ENCODE data around the gene GZF1.

GZF1 gene

DNA sequence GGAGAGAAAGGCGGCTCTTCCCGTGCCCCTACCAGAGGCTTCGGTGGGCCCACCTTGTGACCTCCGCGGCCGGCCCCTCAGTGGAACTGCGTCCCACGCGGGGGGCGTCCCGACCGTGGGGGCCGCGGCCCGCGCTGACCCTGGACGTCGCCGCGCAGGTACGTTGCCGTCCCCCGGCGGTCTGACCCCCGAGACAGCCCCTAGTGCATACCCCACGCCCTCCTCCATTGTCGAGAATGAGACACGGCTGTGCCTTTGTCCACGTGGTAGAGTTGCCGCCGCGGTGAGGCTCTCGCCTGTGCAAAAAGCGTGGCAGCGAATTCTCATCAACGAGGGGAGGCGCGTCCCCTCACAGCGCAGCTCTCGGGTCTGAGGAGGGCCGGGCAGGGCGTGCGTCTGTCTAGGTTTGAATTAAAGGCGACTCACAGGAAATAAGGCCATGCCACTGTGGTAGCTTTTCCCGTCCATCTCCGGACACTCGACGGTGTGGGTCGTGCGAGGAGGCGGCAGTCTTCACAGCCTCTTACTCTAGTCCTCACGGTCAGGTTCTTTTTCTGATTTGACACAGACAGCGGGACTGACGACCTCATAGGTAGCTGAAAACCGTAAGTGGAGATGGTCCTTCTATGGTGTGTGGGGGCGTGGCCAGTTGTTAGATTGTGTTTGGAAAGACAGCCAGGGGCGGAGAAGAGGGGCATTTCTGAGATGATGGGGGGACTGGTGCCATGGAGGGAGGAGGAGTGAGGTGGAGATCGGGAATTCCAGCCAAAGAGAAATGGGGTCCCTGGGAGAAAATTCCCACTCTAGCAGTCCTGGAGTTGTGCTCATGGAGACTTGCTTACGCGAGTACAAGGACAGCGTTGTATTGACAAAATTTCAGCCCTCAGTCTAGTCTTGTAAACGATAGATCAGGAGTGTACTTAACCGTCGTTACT is 10.8 kb upstream of the GZF1 start:
- ATAC-seq (ENCODE audit: low read depth): peak; percentile 11; the same call in 2 of the 3 replicates
- peaks cover 13% of the 10 kb centered on the region for H3K4me1 ChIP-seq (ENCODE audit: insufficient read depth, poor library complexity, severe bottlenecking)
- DNase-seq (ENCODE audit: low spot score): no peak

DNA sequence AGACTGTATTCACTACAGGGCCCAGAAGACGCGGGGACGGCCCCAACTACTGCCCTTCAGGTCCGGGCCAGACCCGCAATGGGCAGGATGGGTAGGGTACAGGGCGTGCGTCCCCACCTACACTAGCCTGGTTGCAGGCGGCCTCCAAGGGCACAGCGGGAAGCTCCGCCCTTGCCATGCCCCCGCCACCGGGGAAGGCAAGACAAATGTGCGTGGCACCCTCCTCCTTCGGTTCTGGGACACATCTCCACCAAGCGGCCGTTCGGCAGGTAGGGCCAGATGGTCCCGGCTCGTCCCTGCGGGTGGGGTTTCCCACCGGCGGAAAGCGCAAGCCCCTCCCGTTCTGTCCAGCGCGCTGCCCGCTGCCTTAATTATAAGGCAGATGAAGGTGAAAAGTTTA is 5.8 kb upstream of the GZF1 start:
- ATAC-seq (ENCODE audit: low read depth) (no peak), DNase-seq (ENCODE audit: low spot score) (no peak)
- TF ChIP-seq, protein P1, sequence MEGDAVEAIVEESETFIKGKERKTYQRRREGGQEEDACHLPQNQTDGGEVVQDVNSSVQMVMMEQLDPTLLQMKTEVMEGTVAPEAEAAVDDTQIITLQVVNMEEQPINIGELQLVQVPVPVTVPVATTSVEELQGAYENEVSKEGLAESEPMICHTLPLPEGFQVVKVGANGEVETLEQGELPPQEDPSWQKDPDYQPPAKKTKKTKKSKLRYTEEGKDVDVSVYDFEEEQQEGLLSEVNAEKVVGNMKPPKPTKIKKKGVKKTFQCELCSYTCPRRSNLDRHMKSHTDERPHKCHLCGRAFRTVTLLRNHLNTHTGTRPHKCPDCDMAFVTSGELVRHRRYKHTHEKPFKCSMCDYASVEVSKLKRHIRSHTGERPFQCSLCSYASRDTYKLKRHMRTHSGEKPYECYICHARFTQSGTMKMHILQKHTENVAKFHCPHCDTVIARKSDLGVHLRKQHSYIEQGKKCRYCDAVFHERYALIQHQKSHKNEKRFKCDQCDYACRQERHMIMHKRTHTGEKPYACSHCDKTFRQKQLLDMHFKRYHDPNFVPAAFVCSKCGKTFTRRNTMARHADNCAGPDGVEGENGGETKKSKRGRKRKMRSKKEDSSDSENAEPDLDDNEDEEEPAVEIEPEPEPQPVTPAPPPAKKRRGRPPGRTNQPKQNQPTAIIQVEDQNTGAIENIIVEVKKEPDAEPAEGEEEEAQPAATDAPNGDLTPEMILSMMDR (IDR thresholded peaks at IDR 0.05; ENCODE audit: poor library complexity, severe bottlenecking): no peak
- no peaks in the 10 kb centered on the region for H3K9me3 ChIP-seq (ENCODE audit: severe bottlenecking)
- H3K4me1 ChIP-seq (ENCODE audit: insufficient read depth, poor library complexity, severe bottlenecking): peaks cover 17% of the 10 kb centered on the region
- peaks cover 23% of the 10 kb centered on the region for H3K36me3 ChIP-seq (ENCODE audit: low read depth)
- H3K4me3 ChIP-seq (ENCODE audit: severe bottlenecking): no peak overlapping the region
- H3K27ac ChIP-seq (ENCODE audit: poor library complexity, severe bottlenecking): no peak overlapping the region
- H3K27me3 ChIP-seq (ENCODE audit: insufficient read depth, poor library complexity, severe bottlenecking): no peaks in the 10 kb centered on the region

More for the DNA sequence above, 10.8 kb upstream of the GZF1 start:
- Histone ChIP-seq H3K9me3 (ENCODE audit: severe bottlenecking) (no peaks in the 10 kb centered on the region), H3K27me3 (ENCODE audit: insufficient read depth, poor library complexity, severe bottlenecking) (no peaks in the 10 kb centered on the region), H3K4me3 (ENCODE audit: severe bottlenecking) (peak overlapping the region; percentile 87), H3K27ac (ENCODE audit: poor library complexity, severe bottlenecking) (peak overlapping the region; percentile 91), H3K36me3 (ENCODE audit: low read depth) (peaks cover 23% of the 10 kb centered on the region)
- TF ChIP-seq, protein P1 (IDR thresholded peaks at IDR 0.05; ENCODE audit: poor library complexity, severe bottlenecking): no peak

DNA sequence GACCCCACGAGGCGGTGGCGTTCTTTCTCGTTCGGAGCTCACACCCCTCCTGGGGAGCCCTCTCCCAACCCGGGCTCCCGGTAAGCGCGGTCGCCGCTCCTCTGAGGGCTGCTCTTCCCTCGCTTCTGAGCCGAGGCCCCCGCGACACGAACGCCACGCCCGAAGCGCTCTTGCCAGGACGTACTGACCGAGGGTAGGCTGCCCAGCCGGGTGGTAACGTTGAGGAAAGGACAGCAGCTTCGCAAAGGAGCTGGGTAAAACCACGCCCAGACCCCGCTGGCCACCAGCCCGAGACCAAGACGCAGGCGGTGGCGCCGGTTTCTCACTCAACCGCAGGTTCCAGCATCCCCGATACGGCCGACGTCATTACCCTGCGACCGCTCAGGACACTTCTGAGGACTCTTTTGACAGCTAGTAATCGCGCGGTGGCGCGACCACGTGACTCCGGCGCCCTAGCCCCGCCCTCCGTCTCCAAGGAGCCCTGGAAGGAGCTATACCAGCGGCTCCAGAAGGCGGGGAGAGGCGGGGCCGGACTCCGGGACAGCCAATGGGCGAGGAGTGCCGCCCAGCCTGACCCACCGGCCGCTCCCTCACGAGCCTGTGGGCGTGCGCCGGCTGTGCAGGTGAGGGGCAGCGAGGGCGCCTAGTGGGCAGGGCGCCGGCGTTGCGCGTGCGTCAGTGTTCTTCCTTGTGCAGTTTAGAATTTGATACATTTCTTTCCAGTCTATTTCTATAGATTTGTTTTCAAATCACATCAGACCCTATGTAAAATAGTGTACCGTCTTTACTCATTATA is 4.0 kb upstream of the GZF1 start:
- TF ChIP-seq, protein P1 (IDR thresholded peaks at IDR 0.05; ENCODE audit: poor library complexity, severe bottlenecking): peak; percentile 15
- Histone ChIP-seq H3K36me3 (ENCODE audit: low read depth) (peaks cover 11% of the 10 kb centered on the region), H3K4me3 (ENCODE audit: severe bottlenecking) (peak overlapping the region; percentile 51), H3K9me3 (ENCODE audit: severe bottlenecking) (no peaks in the 10 kb centered on the region), H3K4me1 (ENCODE audit: insufficient read depth, poor library complexity, severe bottlenecking) (peaks cover 9% of the 10 kb centered on the region), H3K27ac (ENCODE audit: poor library complexity, severe bottlenecking) (peak overlapping the region; percentile 68), H3K27me3 (ENCODE audit: insufficient read depth, poor library complexity, severe bottlenecking) (no peaks in the 10 kb centered on the region)
- peak; percentile 100 for DNase-seq (ENCODE audit: low spot score)
- ATAC-seq (ENCODE audit: low read depth): peak; percentile 86

DNA sequence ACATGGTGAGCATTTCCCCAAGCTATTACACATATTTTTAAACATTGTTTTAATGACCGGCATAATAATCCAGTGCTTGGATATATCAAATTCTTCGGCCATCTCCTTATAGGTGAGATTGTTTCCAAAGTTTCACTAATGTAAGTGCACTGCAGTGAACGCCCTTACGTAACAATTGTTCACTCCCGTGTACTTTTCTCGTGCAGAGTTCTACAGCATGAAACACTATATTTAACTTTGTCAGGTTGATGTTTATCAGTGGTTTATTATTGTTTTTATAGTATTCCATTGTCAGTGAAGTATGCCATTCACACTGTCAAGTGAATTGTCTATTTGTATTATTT is 3.4 kb upstream of the GZF1 start:
- Histone ChIP-seq H3K9me3 (ENCODE audit: severe bottlenecking) (no peaks in the 10 kb centered on the region), H3K4me3 (ENCODE audit: severe bottlenecking) (peak overlapping the region; percentile 15), H3K27ac (ENCODE audit: poor library complexity, severe bottlenecking) (peak overlapping the region; percentile 68), H3K27me3 (ENCODE audit: insufficient read depth, poor library complexity, severe bottlenecking) (no peaks in the 10 kb centered on the region), H3K36me3 (ENCODE audit: low read depth) (peaks cover 9% of the 10 kb centered on the region), H3K4me1 (ENCODE audit: insufficient read depth, poor library complexity, severe bottlenecking) (peaks cover 9% of the 10 kb centered on the region)
- no peak for ATAC-seq (ENCODE audit: low read depth)
- TF ChIP-seq, protein P1 (IDR thresholded peaks at IDR 0.05; ENCODE audit: poor library complexity, severe bottlenecking): no peak
- no peak for DNase-seq (ENCODE audit: low spot score)

All from RWPE2 (cell line).